Measurements from ENCODE around the gene SREBF2.

SREBF2 gene

DNA sequence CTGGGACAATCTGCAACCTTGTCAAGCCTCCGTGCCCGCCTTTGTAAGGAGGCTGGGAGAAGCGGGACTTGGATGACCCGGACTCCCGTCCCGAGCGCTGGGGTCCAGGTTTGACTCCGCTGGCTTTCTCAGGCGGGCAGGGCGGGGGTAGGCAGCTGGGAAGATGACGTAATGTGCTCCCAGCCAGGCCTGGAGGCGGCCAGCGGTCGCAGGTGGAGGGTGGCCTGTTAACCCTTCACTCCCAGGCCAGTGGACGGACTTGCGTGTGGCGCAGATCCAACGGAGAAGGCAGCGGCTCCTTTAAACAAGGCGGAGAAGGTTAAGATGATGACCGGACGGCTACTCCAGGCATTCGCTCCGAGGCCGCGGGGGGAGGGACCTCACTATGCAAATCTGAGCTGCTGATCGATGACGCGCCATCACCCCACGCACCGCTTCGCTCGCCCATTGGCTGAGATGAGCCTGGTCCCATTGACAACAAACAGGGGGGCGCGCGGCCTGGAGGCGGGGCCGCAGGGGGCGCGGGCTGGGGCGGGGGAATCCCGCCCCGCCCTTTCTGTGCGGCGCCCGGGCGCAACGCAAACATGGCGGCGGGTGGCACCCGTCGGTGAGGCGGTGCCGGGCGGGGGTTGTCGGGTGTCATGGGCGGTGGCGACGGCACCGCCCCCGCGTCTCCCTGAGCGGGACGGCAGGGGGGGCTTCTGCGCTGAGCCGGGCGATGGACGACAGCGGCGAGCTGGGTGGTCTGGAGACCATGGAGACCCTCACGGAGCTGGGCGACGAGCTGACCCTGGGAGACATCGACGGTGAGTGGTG lies at the start of gene SREBF2:
TSS of gene SREBF2 (plus strand) at position 553 of the 816 bp plus-strand sequence. CDS start at position 719, 166 bp downstream.
- peak; percentile 99 for DNase-seq

DNA sequence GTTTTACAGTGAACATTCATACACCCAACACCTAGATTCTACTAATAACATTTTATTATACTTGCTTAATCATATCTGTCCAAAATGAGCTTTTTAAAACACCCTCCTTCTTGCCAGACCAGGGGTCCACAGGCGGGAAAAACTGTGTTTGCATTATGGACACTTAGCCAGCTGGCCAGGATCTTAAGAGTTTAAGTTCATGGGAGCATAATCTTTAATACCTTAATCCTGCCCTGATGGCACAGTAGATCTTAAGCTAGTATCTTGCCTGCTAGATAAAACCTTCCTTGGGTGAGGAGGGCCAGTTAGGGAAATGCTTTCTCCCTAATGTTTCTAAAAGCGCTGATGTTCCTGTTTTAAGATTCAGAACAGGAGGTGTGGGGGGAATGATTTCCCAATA lies 45.6 kb upstream of the SREBF2 start:
- DNase-seq: no peak

DNA sequence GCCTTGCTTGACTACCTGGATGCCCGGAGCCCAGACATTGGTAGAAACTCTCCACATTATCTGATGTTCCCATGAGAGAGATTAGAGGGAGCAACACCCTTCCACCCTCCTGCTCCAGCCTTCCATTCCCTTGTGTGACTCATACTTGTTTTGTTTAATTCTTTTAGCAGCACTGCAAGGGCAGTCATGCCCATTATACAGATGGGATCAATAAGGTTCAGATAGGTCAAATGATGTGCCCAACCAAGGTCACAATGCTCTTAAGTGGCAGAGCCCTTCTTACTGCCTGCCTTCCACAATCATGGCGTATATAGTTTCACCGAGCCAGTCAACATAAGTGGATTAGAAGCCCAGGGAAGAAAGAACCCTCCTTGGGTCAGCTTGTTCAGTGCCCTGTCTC lies 39.0 kb upstream of the SREBF2 start:
- no peak for DNase-seq

DNA sequence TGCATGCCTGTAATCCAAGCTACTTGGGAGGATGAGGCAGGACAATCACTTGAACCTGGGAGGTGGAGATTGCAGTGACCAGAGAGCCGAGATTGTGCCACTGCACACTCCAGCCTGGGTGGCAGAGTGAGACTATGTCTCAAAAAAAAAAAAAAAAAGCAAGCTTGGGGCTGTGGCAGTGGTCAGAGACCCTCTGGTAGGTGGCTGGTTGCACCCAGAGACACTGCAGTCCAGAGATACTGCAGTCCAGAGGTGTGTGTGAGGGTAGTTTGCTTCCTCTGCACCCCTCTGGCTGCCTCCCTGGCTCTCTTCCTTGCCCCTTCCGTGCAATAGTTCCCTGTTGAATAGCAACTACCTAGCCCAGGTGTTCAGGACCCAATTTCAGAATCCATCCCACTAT lies 34.2 kb upstream of the SREBF2 start:
- DNase-seq: no peak

DNA sequence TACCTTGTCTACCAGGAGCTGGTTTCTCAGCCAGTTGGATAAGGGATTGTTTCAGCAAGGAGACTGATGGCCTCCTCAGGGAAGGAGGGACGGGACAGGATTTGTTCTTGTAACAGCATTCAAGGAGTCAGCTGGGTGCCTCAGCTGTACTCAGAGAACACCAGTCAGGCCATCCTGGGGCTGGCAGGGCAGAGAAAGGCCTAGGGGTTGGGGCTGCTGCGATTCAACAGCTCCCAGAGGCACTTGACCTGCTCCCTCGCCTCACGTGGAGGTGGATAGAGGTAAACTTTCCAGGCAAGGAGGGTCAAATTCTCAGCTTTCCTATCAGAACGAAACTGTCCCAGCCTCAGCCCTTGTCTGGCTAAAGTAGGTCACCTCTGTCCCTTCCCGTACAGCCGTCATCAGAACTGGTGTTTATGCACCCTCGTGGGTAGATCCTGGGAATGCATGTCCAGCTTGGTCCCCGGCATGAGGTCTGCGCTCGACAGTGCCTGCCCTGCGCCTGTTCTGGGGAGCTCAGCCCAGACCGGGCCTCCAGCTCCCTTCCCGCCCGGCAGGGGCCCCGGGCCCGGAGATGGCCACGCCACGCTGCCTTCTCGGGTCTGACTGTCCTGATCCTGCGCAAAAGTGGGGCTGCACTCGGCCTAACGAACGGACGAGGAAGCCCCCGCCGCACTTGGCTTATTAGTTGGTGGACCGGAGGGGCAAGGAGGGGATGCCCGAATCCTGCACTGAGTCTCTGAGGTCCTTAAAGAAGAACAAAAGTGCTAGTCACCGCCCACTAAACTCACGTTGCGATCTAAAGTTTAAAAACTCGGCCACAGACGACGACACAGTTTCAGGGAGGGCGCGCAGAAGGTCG lies 33.2 kb upstream of the SREBF2 start:
- DNase-seq: no peak

DNA sequence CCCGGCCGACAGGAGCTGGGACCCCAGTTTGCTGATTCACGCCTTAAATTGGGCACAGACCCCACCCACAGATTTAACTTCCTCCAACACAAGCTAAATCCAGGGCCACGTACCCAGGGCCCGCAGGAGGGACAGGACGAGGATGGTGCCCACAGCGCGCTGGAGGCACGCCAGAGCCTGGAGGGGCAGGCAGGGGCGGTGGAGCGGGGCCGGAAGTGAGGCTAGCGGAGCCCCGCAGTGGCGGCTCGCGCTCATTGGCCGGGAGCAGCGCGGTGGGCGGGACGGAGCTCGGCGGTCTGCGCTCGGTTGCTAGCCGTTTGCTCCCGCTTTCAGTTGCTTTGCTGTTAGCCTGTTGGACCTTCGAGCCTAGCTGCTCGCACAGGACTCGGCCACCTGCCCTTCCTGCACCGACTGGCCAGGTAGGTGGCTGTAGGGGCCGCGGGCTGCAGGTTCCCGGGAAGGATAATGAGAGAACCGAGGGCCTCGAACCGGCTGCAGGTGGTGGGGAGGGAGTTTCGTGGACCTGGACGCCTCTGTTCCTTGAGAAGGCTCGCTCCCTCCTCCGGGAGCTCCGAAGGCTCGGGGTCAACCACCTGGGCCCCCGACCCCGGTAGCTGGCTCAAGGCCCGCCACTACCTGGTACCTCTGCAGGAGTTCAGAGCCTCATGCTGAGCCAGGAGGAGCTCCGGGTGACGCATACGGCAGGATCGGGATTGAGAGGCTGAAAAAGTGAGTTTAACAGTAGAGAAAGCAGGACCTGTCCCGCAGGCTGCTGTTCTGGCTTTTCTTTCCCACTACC lies 32.4 kb upstream of the SREBF2 start, which contains the start of gene CCDC134:
TSS of gene CCDC134 (plus strand) at position 332 of the 799 bp plus-strand sequence. CDS start 8,212 bp downstream, outside the sequence.
- peak; percentile 84 for DNase-seq

DNA sequence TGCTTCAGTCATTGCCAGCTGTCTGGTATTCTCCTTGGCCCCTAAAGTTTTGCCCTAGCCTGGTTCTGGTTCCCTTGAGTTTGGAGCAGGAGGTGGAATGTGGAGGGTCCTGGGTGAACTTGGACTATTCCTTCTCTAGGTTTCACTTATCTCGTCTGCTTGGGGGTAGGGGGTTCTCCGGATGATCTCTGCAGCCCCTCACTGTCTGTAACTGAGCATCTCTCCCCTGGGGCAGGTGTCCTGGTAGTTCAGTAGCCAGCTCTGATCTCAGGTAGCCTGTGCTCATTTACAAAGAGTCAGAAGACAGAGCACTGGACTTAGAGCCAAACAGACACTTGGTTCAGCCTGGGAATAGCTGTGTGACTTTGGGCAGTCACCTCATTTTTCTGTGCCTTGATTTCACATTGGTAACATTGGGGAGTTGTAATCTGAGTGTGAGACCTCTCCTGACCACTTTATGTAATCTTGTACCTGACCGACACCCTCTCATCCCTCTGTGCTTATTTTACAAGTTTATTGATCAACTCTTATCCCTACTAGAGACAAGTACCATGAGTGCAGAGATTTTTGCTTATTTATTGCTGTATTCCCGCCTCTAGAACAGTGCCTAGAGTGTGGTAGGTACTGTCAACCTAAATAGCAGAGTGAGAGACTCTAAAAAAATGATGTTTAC lies 31.6 kb upstream of the SREBF2 start:
- no peak for DNase-seq

DNA sequence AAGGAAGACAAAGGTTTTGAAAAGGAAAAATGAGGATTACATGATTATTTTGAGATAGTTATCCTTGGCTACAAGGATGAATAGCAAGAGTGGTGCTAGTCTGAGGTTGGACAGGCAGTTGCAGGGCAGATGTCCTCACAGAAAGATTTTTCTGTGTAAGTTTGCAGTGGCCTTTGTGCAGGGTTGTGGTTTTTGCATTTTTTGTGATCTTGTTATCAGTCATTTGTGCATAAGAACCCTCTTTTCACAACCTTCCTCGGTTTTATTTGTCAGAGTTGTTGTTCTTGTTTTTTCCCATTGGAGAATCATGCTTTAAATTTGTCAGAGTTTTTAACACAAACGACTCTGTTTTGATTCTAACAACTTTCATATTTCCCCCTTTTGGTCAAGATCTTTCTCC lies 31.0 kb upstream of the SREBF2 start:
- DNase-seq: no peak

DNA sequence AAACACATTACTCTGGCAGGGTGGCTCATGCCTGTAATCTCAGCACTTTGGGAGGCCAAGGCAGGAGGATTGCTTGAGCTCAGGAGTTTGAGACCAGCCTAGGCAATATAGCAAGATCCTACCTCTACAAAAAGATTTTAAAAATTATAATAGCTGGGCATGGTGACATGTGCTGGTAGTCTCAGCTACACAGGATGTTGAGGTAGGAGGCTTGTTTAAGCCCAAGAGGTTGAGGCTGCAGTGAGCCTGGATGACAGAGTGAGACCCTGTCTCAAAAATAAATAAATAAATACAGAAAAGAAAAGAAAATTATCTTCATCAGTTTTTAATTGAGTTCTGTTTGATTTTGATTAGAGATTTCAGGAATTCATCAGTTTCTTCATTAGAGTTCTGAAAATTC lies 27.3 kb upstream of the SREBF2 start:
- no peak for DNase-seq

DNA sequence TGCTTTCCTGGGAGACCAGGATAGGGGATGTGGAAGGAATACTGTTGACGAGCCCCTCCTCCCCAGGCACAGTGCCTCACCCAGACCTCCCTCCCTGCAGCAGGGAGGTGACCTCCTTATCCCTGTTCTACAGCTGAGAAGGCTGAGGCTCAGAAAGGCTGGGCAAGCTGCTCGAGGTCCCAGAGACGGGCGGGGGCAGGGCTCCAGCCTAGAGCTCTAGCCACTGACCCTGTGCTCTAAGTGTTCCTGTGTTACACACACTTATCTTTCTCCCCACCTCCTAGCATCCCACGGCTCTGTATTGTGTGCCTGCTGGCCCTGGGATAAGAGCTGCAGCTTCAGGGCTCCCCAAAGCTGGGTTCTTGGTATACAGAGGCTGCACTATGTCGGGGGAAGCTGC lies 24.5 kb upstream of the SREBF2 start:
- DNase-seq: no peak

DNA sequence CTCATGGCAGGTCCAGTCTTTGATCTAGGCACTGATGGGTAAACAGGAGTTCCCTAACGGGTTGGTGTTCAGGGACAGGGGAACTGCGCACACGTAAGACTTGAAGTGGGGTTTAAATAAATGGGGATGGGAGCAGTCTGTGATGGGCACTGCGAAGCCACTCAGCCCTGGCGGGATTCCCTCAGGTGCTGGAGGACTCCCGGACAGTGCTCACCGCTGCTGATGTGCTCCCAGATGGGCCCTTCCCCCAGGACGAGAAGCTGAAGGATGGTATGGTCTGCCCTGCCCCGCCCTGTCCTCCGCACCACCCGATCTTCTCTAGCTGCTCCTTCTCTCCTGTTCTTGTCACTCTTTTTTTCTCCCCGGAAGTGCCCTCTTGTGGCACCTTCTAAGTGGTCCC lies 22.9 kb upstream of the SREBF2 start:
- DNase-seq: no peak

DNA sequence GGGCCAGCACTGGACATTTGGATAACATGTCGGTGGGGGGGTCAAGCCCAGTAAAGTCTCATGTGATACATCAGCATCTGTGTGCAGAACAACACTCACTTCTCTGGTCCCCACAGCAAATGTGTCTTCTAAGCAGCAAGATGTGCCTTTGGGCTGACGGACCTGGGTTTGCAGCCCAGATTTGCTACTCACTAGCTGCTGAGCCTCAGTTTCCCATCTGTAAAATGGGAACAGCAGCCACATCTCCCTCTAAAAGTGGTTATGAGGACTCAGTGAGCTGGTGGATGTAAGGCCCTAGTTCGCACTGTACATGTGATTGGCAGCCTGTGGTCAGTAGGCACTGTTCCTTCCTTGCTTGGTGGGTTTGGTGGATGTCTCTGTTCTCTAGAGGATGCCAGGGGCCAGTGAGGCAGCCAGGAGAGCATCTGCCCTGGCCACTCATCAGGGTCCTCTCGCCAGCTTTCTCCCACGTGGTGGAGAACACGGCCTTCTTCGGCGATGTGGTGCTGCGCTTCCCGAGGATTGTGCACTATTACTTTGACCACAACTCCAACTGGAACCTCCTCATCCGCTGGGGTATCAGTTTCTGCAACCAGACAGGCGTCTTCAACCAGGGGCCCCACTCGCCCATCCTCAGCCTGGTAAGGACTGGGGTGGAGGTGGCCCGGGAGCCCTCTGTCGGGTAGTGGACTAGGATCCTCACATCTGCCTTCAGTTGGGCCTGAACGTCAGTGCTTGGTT lies 19.9 kb upstream of the SREBF2 start:
- no peak for DNase-seq

DNA sequence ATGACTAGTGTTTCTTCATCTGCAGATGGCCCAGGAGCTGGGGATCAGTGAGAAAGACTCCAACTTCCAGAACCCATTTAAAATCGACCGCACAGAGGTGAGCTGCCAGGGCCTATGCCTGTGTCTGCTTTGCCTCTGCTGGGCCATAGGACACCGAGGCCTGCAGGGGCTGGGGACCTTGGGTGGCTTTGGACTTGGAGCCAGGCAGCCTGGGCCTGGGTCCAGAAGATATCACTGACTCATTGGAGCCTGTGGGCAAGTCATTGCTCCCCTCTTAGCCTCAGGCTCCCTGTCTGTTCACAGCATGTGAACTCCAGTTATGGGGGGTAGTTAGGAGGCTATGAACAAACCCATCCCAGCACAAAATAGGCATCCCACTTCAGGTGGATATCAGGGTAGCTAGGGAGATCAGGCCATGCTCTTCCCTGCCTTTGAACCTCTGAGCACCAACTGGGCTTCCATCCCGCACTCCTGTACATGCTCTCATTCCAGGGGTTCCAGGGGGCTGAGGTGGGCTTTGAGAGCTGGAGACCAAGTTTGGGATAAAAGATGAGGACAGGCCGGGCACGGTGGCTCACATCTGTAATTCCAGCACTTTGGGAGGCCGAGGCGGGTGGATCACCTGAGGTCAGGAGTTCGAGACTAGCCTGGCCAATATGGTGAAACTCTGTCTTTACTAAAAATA lies 19.0 kb upstream of the SREBF2 start:
- no peak for DNase-seq

DNA sequence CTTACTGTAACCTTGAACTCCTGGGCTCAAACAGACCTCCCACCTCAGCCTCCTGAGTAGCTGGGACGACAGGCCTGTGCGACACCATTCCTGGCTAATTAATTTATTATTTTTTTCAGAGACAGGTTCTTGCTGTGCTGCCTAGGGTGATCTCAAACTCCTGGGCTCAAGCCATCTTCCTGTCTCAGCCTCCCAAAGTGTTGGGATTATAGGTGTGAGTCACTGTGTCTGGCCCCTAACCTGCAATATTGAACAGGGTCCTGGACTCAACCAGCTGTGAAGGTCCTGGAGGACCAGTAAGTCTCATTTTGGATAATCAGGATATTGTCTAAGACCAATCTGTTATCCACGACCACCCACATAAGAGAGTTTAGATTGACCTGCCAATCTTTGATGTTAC lies 17.2 kb upstream of the SREBF2 start:
- no peak for DNase-seq

DNA sequence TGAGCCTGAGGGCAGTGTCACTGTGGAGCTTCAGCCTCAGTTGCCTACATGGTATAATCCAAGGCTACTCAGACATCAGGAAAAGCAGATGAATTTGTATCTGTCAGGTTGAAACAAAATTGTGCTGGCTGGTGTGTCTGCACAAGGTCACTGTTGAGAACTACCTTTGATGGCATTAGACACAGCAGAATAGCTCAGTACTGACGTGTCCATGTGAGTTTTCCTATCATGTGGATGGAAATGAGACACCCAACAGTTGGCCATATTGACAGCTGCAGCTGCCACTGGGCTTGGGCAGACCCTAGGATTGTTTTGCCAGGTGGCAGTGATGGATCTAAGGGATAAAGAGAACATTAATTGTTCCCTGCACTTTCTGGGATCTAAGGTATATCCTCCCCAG lies 16.7 kb upstream of the SREBF2 start:
- no peak for DNase-seq

DNA sequence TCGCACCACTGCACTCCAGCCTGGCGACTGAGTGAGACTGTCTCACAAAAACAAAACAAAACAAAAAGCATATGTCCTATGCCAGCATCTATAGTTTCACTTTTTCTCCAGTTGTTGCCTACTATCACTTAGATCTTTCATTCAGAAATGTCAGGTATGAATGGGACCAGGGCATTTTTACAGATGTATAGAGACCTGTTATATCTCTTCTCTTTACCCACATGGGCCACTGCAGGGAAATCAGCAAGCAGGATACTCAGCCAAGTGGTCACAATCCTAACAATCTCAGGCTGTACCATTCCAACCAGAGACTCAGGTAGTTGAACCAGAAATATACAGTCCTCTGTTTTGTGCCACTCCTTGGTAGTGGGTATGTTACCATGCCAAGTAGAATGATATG lies 16.0 kb upstream of the SREBF2 start:
- no peak for DNase-seq

DNA sequence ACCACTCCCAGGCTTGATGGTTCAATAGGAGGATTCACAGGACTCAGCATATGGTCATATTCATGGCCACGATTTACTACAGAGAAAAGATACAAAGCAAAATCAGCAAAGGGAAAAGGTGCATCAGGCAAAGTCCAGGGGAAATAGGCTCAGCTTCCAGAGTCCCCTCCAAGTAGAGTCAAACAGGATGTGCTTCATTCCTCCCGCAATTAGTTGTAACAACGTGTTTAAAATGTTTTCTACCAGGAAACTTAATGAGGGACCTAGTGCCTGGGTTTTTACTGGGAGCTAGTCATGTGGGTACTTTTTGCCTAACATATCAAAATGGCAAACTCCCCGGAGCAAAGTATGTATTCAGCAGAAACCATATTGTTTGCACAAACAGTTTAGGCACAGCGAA lies 14.9 kb upstream of the SREBF2 start:
- no peak for DNase-seq

DNA sequence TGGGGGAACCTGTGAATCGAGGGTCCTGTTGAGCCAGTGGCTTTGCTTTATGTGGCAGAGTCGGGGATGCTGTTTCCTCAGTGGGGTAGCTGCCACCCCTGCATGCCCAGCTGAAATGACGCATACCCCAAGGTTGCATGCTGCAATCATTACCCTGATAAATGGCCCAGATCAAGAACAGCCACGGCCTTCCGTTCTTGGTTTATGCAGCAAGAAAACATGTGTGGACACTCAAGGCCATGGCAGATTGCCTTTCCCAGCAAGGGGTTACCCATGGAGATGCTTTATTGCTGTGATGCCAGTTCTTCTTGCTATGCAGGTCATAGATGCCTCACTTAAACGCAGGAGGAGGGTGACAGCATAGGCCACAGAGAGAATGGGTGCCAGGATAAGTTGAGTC lies 14.3 kb upstream of the SREBF2 start:
- DNase-seq: no peak

DNA sequence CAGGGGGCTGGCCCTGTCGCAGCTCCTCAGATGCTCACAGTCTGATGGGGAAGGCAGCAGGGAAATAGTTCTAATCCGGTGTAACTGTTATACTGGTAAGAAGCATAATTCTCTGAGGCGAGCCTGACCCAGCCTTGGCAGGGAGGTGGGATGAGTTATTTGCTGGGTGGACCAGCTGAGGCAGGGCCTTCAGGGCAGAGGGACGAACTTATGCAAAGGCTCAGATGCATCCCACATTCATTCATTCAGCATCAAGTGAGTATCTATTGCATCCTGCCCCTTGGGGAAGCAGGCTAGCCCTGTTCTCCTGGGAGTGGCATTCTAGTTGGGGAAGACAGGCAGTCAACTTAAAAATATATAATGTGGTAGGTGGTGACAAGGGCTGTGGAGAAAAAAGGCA lies 13.6 kb upstream of the SREBF2 start:
- DNase-seq: no peak

DNA sequence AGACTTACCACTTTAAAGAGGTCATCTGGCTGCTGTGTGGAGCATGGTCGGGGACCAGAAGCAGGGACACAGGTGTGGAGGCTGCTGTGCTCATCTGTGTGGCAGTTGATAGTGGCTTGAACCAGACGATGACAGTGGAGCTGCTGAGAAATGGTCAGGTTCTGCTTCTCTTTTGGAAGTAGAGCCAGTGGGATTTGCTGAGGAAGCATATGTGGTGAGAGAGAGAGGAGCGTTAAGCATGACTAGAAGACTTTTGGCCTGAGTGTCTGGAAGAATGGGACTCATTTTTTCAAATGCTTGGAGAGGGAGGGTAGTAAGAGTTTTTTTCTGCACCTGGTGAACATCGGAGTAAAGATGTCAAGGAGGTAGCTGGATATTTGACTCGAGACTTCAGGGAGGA lies 12.5 kb upstream of the SREBF2 start:
- no peak for DNase-seq

All from NCI-H1105 (cell line).